PC-3 (cell line): ENCODE results near the gene HMG20A. TPM values are rescaled to one million over a fixed set of nuclear protein-coding genes. Genes with fewer than 3 reads are reported as not detected.

Source experiments
- ATAC-seq: fragments of 200-7000 bp; cut with Tn5 transposase; 2 replicates; pipeline ENCODE4 v1.9.1; 2020; ENCODE audit warnings: mild to moderate bottlenecking, moderate library complexity
- BruUV-seq: library from RNA; stranded (reverse); fragments of 400-500 nt; replicated peaks from 2 replicates; lab custom pipeline; 2021; lab: Mats Ljungman, UMichigan
- CTCF ChIA-PET: fragments of 300-600 bp; sonication (Branson Sonifier 250); formaldehyde crosslinking; loops from one replicate; lab custom pipeline; 2022; ENCODE audit warnings: antibody characterized with exemption; lab: Charles Lee
- POLR2A ChIA-PET: fragments of 300-600 bp; sonication (Branson Sonifier 250); formaldehyde crosslinking; loops from one replicate; lab custom pipeline; 2022; ENCODE audit warnings: antibody characterized with exemption; ENCODE audit not compliant: unreplicated experiment; lab: Charles Lee
- DNase-seq: peaks from one replicate; pipeline ENCODE4 v3.0.0-alpha.2; 2015
- H2AFZ ChIP-seq: fragments of 300-600 bp; sonication (generic); 2 replicates; pipeline ENCODE4 v1.6.0; 2016; ENCODE audit warnings: antibody characterized with exemption, low read length
- H3F3A ChIP-seq: fragments of 300-600 bp; sonication (generic); one replicate; pipeline ENCODE4 v1.6.0; 2017; ENCODE audit warnings: antibody characterized with exemption, low read length, control low read depth, mild to moderate bottlenecking; ENCODE audit not compliant: unreplicated experiment
- H3K27ac ChIP-seq: fragments of 300-600 bp; sonication (generic); 2 replicates; pipeline ENCODE4 v1.5.1; 2016; ENCODE audit warnings: mild to moderate bottlenecking, low read length
- H3K27me3 ChIP-seq: fragments of 300-600 bp; sonication (generic); 2 replicates; pipeline ENCODE4 v1.6.1; 2016; ENCODE audit warnings: low read length, mixed read lengths
- H3K36me3 ChIP-seq: fragments of 300-600 bp; sonication (generic); 2 replicates; pipeline ENCODE4 v1.6.1; 2016; ENCODE audit warnings: low read depth, mixed run types, low read length, mixed read lengths
- H3K4me1 ChIP-seq: fragments of 300-600 bp; sonication (generic); 2 replicates; pipeline ENCODE4 v1.5.1; 2016; ENCODE audit warnings: low read length; ENCODE audit not compliant: insufficient read depth
- H3K4me2 ChIP-seq: fragments of 300-600 bp; sonication (generic); 2 replicates; pipeline ENCODE4 v1.6.0; 2016; ENCODE audit warnings: low read length
- H3K4me3 ChIP-seq: fragments of 300-600 bp; sonication (generic); 2 replicates; pipeline ENCODE4 v1.5.1; 2016; ENCODE audit warnings: mild to moderate bottlenecking, low read length, mixed read lengths
- H3K79me2 ChIP-seq: fragments of 300-600 bp; sonication (generic); 2 replicates; pipeline ENCODE4 v1.6.1; 2017; ENCODE audit warnings: low read length, mixed read lengths
- H3K9ac ChIP-seq: fragments of 300-600 bp; sonication (generic); 2 replicates; pipeline ENCODE4 v1.6.0; 2016; ENCODE audit warnings: mild to moderate bottlenecking, low read length
- H3K9me2 ChIP-seq: fragments of 300-600 bp; sonication (generic); replicated peaks from 2 replicates; pipeline ENCODE4 v1.6.1; 2016; ENCODE audit warnings: mixed run types, low read length, mixed read lengths
- H3K9me3 ChIP-seq: fragments of 300-600 bp; sonication (generic); 2 replicates; pipeline ENCODE4 v1.6.1; 2016; ENCODE audit warnings: low read length, mixed read lengths
- H4K20me1 ChIP-seq: fragments of 300-600 bp; sonication (generic); 2 replicates; pipeline ENCODE4 v1.6.1; 2016; ENCODE audit warnings: low read length, mixed read lengths
- EZH2 ChIP-seq: fragments of 300-600 bp; sonication (generic); IDR thresholded peaks from one replicate; pipeline ENCODE4 v1.6.1; 2017; ENCODE audit warnings: antibody characterized with exemption, mild to moderate bottlenecking, low read length; ENCODE audit not compliant: unreplicated experiment
- EZH2phosphoT487 ChIP-seq: fragments of 300-600 bp; sonication (generic); IDR thresholded peaks from 2 replicates; pipeline ENCODE4 v1.6.1; 2018; ENCODE audit warnings: mild to moderate bottlenecking, antibody characterized with exemption, low read length, borderline replicate concordance
- intact Hi-C: fragments of 100-400 bp; cut with micrococcal nuclease; formaldehyde crosslinking; loops from 2 replicates; pipeline ENCODE4 v1.9.0; 2023
- total RNA-seq: library from RNA; depleted of rRNA; stranded (reverse); fragments of >200 nt; gene quantifications from 2 replicates; pipeline ENCODE4 v1.2.3, GENCODE V29; 2014
- TF ChIP-seq, protein P1 (sequence below): fragments of 300-600 bp; sonication (generic); conservative IDR thresholded peaks from 2 replicates; pipeline ENCODE4 v1.5.1; 2017; ENCODE audit warnings: antibody characterized with exemption, low read depth, mild to moderate bottlenecking, low read length

The HMG20A gene
- total RNA-seq, 1 experiment from 2014 or later = 17.6 TPM

DNA sequence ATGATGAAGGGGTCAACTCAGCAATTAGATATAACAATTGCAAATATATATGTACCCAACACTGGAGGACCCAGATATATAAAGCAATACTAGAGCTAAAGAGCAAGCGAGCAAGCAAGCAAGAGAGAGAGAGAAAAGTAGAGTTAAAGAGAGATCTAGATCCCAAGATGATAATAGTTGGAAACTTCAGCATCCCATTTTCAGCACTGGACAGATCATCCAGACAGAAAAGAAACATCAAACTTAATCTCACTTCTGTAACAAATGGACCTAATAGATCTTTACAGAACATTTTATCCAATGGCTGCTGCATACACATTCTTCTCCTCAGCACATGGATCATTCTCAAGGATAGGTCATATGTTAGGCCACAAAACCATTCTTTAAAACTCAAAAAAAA lies 24.0 kb upstream of the HMG20A start:
- ChIA-PET CTCF (no interaction called here), POLR2A (no interaction called here)
- Histone ChIP-seq H3K27ac (no peak overlapping the region), H4K20me1 (no peaks in the 10 kb centered on the region), H3K4me2 (no peak overlapping the region), H3K4me3 (no peak overlapping the region), H3K79me2 (peaks cover 18% of the 10 kb centered on the region), H3F3A (no peaks in the 10 kb centered on the region), H3K9ac (no peak overlapping the region), H3K27me3 (no peaks in the 10 kb centered on the region), H2AFZ (no peak overlapping the region), H3K36me3 (peaks cover 17% of the 10 kb centered on the region; the same call in 1 of the 2 replicates), H3K9me2 (no peaks in the 10 kb centered on the region), H3K4me1 (no peaks in the 10 kb centered on the region), H3K9me3 (peaks cover 16% of the 10 kb centered on the region)
- no peak for DNase-seq
- intact Hi-C loops = no loop called here
- BruUV-seq = no TSS peak
- TF ChIP-seq, protein P1, sequence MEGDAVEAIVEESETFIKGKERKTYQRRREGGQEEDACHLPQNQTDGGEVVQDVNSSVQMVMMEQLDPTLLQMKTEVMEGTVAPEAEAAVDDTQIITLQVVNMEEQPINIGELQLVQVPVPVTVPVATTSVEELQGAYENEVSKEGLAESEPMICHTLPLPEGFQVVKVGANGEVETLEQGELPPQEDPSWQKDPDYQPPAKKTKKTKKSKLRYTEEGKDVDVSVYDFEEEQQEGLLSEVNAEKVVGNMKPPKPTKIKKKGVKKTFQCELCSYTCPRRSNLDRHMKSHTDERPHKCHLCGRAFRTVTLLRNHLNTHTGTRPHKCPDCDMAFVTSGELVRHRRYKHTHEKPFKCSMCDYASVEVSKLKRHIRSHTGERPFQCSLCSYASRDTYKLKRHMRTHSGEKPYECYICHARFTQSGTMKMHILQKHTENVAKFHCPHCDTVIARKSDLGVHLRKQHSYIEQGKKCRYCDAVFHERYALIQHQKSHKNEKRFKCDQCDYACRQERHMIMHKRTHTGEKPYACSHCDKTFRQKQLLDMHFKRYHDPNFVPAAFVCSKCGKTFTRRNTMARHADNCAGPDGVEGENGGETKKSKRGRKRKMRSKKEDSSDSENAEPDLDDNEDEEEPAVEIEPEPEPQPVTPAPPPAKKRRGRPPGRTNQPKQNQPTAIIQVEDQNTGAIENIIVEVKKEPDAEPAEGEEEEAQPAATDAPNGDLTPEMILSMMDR = no peak
- TF ChIP-seq EZH2phosphoT487 (no peak), EZH2 (no peak)
- ATAC-seq = no peak

DNA sequence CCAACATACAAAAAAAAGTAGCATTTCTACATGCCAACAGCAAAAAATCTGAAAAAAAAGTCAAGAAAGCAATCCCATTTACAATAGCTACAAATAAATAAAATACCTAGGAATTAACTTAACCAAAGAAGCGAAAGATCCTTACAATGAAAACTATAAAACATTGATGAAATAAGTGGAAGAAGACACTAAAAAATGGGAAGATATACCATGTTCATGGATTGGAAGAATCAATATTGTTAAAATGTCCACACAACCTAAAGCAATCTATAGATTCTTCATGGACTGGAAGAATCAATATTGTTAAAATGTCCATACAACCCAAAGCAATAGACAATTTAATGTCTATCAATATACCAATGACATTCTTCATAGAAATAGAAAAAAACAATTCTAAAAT lies 21.8 kb upstream of the HMG20A start:
- no peak overlapping the region for H2AFZ ChIP-seq
- ChIA-PET CTCF (no interaction called here), POLR2A (no interaction called here)
- ATAC-seq (no peak), DNase-seq (no peak)
- no peaks in the 10 kb centered on the region for H4K20me1 ChIP-seq
- no peaks in the 10 kb centered on the region for H3K4me1 ChIP-seq
- H3K27ac ChIP-seq = no peak overlapping the region
- no peak overlapping the region for H3K9ac ChIP-seq
- TF ChIP-seq EZH2 (no peak), EZH2phosphoT487 (no peak)
- TF ChIP-seq, protein P1 = no peak
- H3K79me2 ChIP-seq = peaks cover 18% of the 10 kb centered on the region
- BruUV-seq = no TSS peak
- no peak overlapping the region for H3K4me2 ChIP-seq
- H3K4me3 ChIP-seq = no peak overlapping the region
- no peaks in the 10 kb centered on the region for H3K27me3 ChIP-seq
- intact Hi-C loops = no loop called here
- no peaks in the 10 kb centered on the region for H3K9me2 ChIP-seq
- peaks cover 17% of the 10 kb centered on the region; the same call in 1 of the 2 replicates for H3K36me3 ChIP-seq
- peaks cover 16% of the 10 kb centered on the region for H3K9me3 ChIP-seq
- H3F3A ChIP-seq = no peaks in the 10 kb centered on the region

DNA sequence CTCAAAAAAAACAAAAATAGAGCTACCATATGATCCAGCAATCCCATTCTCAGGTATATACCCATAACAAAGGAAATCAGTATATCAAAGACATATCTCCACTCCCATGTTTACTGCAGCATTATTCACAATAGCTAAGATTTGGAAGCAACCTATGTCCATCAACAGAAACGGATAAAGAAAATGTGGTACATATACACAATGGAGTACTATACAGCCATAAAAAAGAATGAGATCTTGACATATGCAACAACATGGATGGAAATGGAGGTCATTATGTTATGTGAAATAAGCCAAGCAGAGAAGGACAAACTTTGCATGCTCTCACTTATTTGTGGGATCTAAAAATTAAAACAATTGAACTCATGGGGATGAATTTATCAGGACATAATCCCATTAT lies 20.4 kb upstream of the HMG20A start:
- DNase-seq (no peak), ATAC-seq (no peak)
- ChIA-PET POLR2A (no interaction called here), CTCF (no interaction called here)
- no peak overlapping the region for H3K4me2 ChIP-seq
- peaks cover 19% of the 10 kb centered on the region for H3K79me2 ChIP-seq
- no peaks in the 10 kb centered on the region for H3K9me2 ChIP-seq
- H3K27ac ChIP-seq = no peak overlapping the region
- TF ChIP-seq EZH2phosphoT487 = no peak
- TF ChIP-seq, protein P1 = no peak
- intact Hi-C loops = no loop called here
- no peak overlapping the region for H3K4me3 ChIP-seq
- H3K36me3 ChIP-seq = peaks cover 17% of the 10 kb centered on the region; the same call in 1 of the 2 replicates
- no peak overlapping the region for H3K9ac ChIP-seq
- H3K9me3 ChIP-seq = peaks cover 16% of the 10 kb centered on the region
- H3K4me1 ChIP-seq = no peaks in the 10 kb centered on the region
- H4K20me1 ChIP-seq = no peaks in the 10 kb centered on the region
- H3F3A ChIP-seq = no peaks in the 10 kb centered on the region
- H3K27me3 ChIP-seq = no peaks in the 10 kb centered on the region
- BruUV-seq = no TSS peak
- H2AFZ ChIP-seq = no peak overlapping the region
